Endothelial cell of umbilical vein (primary cell): Measurements from ENCODE around the gene ZBTB7C. TPM values are rescaled to one million over a fixed set of nuclear protein-coding genes. Genes with fewer than 3 reads are reported as not detected.

ENCODE experiments used
- BruUV-seq: library from RNA; stranded (reverse); fragments of 400-500 nt; replicated peaks from 2 replicates; lab custom pipeline; 2021; lab: Mats Ljungman, UMichigan
- CTCF ChIA-PET: fragments of 300-600, 350-600 bp; sonication (Branson Sonifier 250); formaldehyde crosslinking; loops from one replicate; lab custom pipeline; 2021; ENCODE audit warnings: antibody characterized with exemption, inconsistent platforms; lab: Charles Lee
- POLR2A ChIA-PET: fragments of 300-600, 350-600 bp; sonication (Branson Sonifier 250); formaldehyde crosslinking; loops from one replicate; lab custom pipeline; 2021; ENCODE audit warnings: antibody characterized with exemption, inconsistent platforms; lab: Charles Lee
- DNase-seq: peaks from one replicate; pipeline ENCODE4 v3.0.0-alpha.2; 2011; ENCODE audit warnings: low read depth, low spot score
- FAIRE-seq: peaks from 2 replicates; lab custom pipeline; 2011; peaks lifted over from hg19 to GRCh38; lab: Jason Lieb, UNC
- H2AFZ ChIP-seq: 2 replicates; pipeline ENCODE4 v1.6.0; 2012; ENCODE audit warnings: low read depth, low read length, control low read depth, inconsistent platforms
- H3K27ac ChIP-seq: 2 replicates; pipeline ENCODE4 v1.5.1; 2011; ENCODE audit warnings: low read depth, mild to moderate bottlenecking, control low read depth, low read length, moderate library complexity; ENCODE audit not compliant: insufficient read depth
- H3K27me3 ChIP-seq, 2 experiments: 2 replicates each; pipeline versions ENCODE4 v1.6.0 to v1.6.1; 2011; ENCODE audit warnings: low read length in 2 of 2, mixed read lengths in 1 of 2; ENCODE audit not compliant: control insufficient read depth in 2 of 2, insufficient read depth in 2 of 2
- H3K36me3 ChIP-seq, 2 experiments: 2 replicates in 1 of 2; 3 replicates in 1 of 2; pipeline ENCODE4 v1.5.1; 2011; ENCODE audit warnings: low read length in 2 of 2, mild to moderate bottlenecking in 1 of 2, moderate library complexity in 1 of 2; ENCODE audit not compliant: control insufficient read depth in 2 of 2, insufficient read depth in 2 of 2; ENCODE audit errors: extremely low read depth in 1 of 2
- H3K4me1 ChIP-seq: 3 replicates; pipeline ENCODE4 v1.5.1; 2011; ENCODE audit warnings: mild to moderate bottlenecking, low read length; ENCODE audit not compliant: control insufficient read depth, insufficient read depth; ENCODE audit errors: extremely low read depth
- H3K4me2 ChIP-seq: 2 replicates; pipeline ENCODE4 v1.6.1; 2011; ENCODE audit warnings: low read length, control low read depth, mixed read lengths; ENCODE audit not compliant: insufficient read depth
- H3K4me3 ChIP-seq, 3 experiments: fragments of 200-600 bp in 1 of 3; sonication (generic), shearing (Covaris generic) in 1 of 3; replicated peaks in 1 of 3; 2 replicates each; pipeline ENCODE4 v1.5.1; 2011 to 2016; ENCODE audit warnings: control low read depth in 3 of 3, low read length in 3 of 3, mild to moderate bottlenecking in 2 of 3, inconsistent platforms in 1 of 3, low read depth in 1 of 3, moderate library complexity in 1 of 3; ENCODE audit not compliant: insufficient read depth in 1 of 3
- H3K79me2 ChIP-seq: 2 replicates; pipeline ENCODE4 v1.6.0; 2012; ENCODE audit warnings: low read length, inconsistent platforms; ENCODE audit not compliant: control insufficient read depth, insufficient read depth
- H3K9ac ChIP-seq: replicated peaks from 2 replicates; pipeline ENCODE3; 2011; ENCODE audit warnings: low read length, control low read depth; ENCODE audit not compliant: insufficient read depth; ENCODE audit errors: extremely low read depth
- H3K9me1 ChIP-seq: replicated peaks from 3 replicates; pipeline ENCODE4 v1.6.0; 2011; ENCODE audit warnings: mild to moderate bottlenecking, low read length; ENCODE audit not compliant: control insufficient read depth, insufficient read depth; ENCODE audit errors: extremely low read depth
- H3K9me3 ChIP-seq: replicated peaks from 2 replicates; pipeline ENCODE4 v1.5.1; 2012; ENCODE audit warnings: low read length, inconsistent platforms; ENCODE audit not compliant: control insufficient read depth, insufficient read depth
- H4K20me1 ChIP-seq: replicated peaks from 2 replicates; pipeline ENCODE3; 2011; ENCODE audit warnings: mild to moderate bottlenecking, low read length; ENCODE audit not compliant: control insufficient read depth, insufficient read depth; ENCODE audit errors: extremely low read depth
- EZH2 ChIP-seq: IDR thresholded peaks from 2 replicates; pipeline ENCODE4 v1.6.1; 2012; ENCODE audit warnings: borderline replicate concordance, low read depth, mild to moderate bottlenecking, moderate library complexity, low read length, inconsistent platforms; ENCODE audit not compliant: severe bottlenecking
- MYC ChIP-seq: IDR thresholded peaks from one replicate; pipeline ENCODE4 v1.6.1; 2011; ENCODE audit warnings: mild to moderate bottlenecking, low read depth, low read length
- POLR2AphosphoS5 ChIP-seq: IDR thresholded peaks from 2 replicates; pipeline ENCODE4 v1.6.1; 2012; ENCODE audit warnings: low read depth, mild to moderate bottlenecking, control low read depth, low read length, moderate library complexity; ENCODE audit not compliant: insufficient read depth
- dilution Hi-C: fragments of 300-500 bp; cut with MboI; formaldehyde crosslinking; loops from one replicate; pipeline ENCODE4 v1.15.0; 2019; ENCODE audit warnings: low sequenced_read_pairs; ENCODE audit not compliant: extremely low pct_ligation_motif_present
- intact Hi-C: fragments of 100-400 bp; cut with micrococcal nuclease; formaldehyde crosslinking; loops from one replicate; pipeline ENCODE4 v1.10.0; 2022
- polyA plus RNA-seq, 4 experiments: library from polyadenylated mRNA; depleted of rRNA in 3 of 4; stranded (reverse) in 3 of 4; unstranded in 1 of 4; fragments of >200 nt; gene quantifications; 2 replicates each; pipeline versions ENCODE4 v1.2.1 to v1.2.3, GENCODE V29; 2011 to 2012; ENCODE audit warnings: missing spikeins in 1 of 4
- total RNA-seq: library from RNA; stranded (reverse); gene quantifications from 2 replicates; pipeline ENCODE4 v1.2.3, GENCODE V29; 2021
- TF ChIP-seq, protein P1 (sequence below), 2 donors: IDR thresholded peaks; 1 replicate in 1 of 2; 2 replicates in 1 of 2; pipeline ENCODE4 v1.5.1; 2011; ENCODE audit warnings: low read length in 2 of 2, mild to moderate bottlenecking in 2 of 2, moderate library complexity in 2 of 2, control low read depth in 1 of 2, inconsistent platforms in 1 of 2, low read depth in 1 of 2; ENCODE audit not compliant: insufficient read depth in 1 of 2; ENCODE audit errors: extremely low read depth in 1 of 2
- TF ChIP-seq, protein P2 (sequence below): IDR thresholded peaks from 2 replicates; pipeline ENCODE4 v1.6.1; 2011; ENCODE audit not compliant: insufficient read depth, insufficient read length

Gene ZBTB7C
- total and polyA plus RNA-seq, 2 donors (not counting 3 experiments of a cell fraction or from before 2014, with no cell fraction given), result not detected

DNA sequence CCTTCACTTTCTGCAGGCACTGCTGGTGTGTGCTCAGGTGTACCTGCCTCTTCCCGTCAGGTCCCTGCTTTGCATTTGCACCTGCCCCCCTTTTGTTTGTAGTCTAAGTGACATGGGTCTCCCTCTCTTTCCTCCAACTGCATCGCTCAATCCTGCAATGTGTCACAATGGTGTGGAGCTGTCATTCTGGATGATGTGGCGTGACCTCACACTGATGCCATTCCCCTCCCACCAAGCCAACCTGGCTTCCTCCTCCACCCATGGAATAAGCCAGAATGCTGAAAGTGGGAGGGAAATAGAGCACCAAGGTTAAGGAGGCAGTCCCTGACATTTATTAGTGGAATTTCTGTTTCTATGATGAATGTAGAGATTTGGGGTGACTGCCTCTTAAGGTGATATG, 156.7 kb downstream of the ZBTB7C start:
- no peaks in the 10 kb centered on the region for H4K20me1 ChIP-seq
- no peaks in the 10 kb centered on the region for H3K79me2 ChIP-seq
- no peak overlapping the region for H2AFZ ChIP-seq
- H3K36me3 ChIP-seq, result no peaks in the 10 kb centered on the region
- no peaks in the 10 kb centered on the region for H3K9me1 ChIP-seq
- no peak overlapping the region for H3K4me3 ChIP-seq
- H3K9ac ChIP-seq, result no peak overlapping the region
- DNase-seq (no peak), FAIRE-seq (no peak)
- no peak for TF ChIP-seq EZH2
- CTCF ChIA-PET, result no interaction called here
- POLR2A ChIA-PET, result no interaction called here
- H3K27ac ChIP-seq, result no peak overlapping the region
- dilution Hi-C loops (no loop called here), intact Hi-C loops (no loop called here)
- H3K4me1 ChIP-seq, result no peaks in the 10 kb centered on the region
- peaks cover 0 to 5% of the 10 kb centered on the region in 2 experiments for H3K27me3 ChIP-seq
- no peaks in the 10 kb centered on the region for H3K9me3 ChIP-seq
- BruUV-seq, result no TSS peak
- no peak overlapping the region for H3K4me2 ChIP-seq

DNA sequence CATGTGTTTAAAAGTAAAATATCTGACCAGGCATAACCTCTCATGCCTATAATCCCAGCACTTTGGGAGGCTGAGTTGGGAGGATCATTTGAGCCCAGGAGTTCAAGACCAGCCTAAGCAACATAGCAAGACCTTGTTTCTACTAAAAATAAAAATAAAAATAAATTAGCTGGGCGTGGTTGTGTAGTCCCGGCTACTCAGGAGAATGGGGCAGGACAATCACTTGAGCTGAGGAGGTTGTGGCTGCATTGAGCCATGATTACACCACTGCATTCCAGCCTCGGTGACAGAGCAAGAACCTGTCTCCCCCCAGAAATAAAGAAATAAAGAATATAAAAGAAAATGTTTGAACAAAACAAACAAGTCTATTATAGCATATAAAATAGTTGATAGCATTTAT, 158.3 kb downstream of the ZBTB7C start:
- H3K4me2 ChIP-seq, result no peak overlapping the region
- H3K36me3 ChIP-seq, result no peaks in the 10 kb centered on the region
- dilution Hi-C loops (no loop called here), intact Hi-C loops (no loop called here)
- H3K4me1 ChIP-seq, result no peaks in the 10 kb centered on the region
- no peak overlapping the region for H3K4me3 ChIP-seq
- H3K27ac ChIP-seq, result no peak overlapping the region
- no peak for TF ChIP-seq MYC
- TF ChIP-seq, protein P1, sequence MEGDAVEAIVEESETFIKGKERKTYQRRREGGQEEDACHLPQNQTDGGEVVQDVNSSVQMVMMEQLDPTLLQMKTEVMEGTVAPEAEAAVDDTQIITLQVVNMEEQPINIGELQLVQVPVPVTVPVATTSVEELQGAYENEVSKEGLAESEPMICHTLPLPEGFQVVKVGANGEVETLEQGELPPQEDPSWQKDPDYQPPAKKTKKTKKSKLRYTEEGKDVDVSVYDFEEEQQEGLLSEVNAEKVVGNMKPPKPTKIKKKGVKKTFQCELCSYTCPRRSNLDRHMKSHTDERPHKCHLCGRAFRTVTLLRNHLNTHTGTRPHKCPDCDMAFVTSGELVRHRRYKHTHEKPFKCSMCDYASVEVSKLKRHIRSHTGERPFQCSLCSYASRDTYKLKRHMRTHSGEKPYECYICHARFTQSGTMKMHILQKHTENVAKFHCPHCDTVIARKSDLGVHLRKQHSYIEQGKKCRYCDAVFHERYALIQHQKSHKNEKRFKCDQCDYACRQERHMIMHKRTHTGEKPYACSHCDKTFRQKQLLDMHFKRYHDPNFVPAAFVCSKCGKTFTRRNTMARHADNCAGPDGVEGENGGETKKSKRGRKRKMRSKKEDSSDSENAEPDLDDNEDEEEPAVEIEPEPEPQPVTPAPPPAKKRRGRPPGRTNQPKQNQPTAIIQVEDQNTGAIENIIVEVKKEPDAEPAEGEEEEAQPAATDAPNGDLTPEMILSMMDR (IDR thresholded peaks at IDR 0.05; ENCODE audit: extremely low read depth in 1 of 2, insufficient read depth in 1 of 2, low read depth in 1 of 2, low read length in 2 of 2), result no peak
- TF ChIP-seq POLR2AphosphoS5, result no peak
- TF ChIP-seq, protein P2, sequence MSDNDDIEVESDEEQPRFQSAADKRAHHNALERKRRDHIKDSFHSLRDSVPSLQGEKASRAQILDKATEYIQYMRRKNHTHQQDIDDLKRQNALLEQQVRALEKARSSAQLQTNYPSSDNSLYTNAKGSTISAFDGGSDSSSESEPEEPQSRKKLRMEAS, result no peak
- H3K9me1 ChIP-seq, result no peaks in the 10 kb centered on the region
- no peak overlapping the region for H3K9ac ChIP-seq
- BruUV-seq, result no TSS peak
- H3K27me3 ChIP-seq, result peaks cover 0 to 5% of the 10 kb centered on the region in 2 experiments
- no peak for FAIRE-seq
- H2AFZ ChIP-seq, result no peak overlapping the region
- no peak for DNase-seq
- H3K9me3 ChIP-seq, result no peaks in the 10 kb centered on the region
- no peaks in the 10 kb centered on the region for H4K20me1 ChIP-seq
- ChIA-PET CTCF (no interaction called here), POLR2A (no interaction called here)
- H3K79me2 ChIP-seq, result no peaks in the 10 kb centered on the region
